A549 (cell line): Measurements from ENCODE around the gene ESPNL. TPM values are rescaled to one million over a fixed set of nuclear protein-coding genes. Genes with fewer than 3 reads are reported as not detected.

Experiments used
- ATAC-seq, 2 experiments: fragments of 200-7000 bp in 1 of 2; fragments of >200 bp in 1 of 2; cut with Nextera tagmentation in 1 of 2; cut with Tn5 transposase in 1 of 2; 3 replicates each; pipeline versions ENCODE4 v1.8.0 to v1.9.1; 2018 to 2020; ENCODE audit warnings: mild to moderate bottlenecking in 1 of 2, moderate library complexity in 1 of 2
- CTCF ChIA-PET: fragments of 300-600 bp; sonication (Branson Sonifier 250); formaldehyde crosslinking; extraction: SDS; loops from one replicate; lab custom pipeline; 2021; ENCODE audit warnings: antibody characterized with exemption, inconsistent platforms; lab: Yijun Ruan, JAX
- POLR2A ChIA-PET: fragments of 350-600 bp; formaldehyde crosslinking; extraction: SDS; loops from one replicate; lab custom pipeline; 2021; ENCODE audit warnings: antibody characterized with exemption, inconsistent platforms; lab: Yijun Ruan, JAX
- DNase-seq, 2 experiments: peaks; one replicate each; pipeline versions ENCODE4 v3.0.0 to v3.0.0-alpha.2; 2011 to 2016; ENCODE audit warnings: low read depth in 1 of 2, low spot score in 1 of 2
- FAIRE-seq: peaks from 2 replicates; lab custom pipeline; 2011; peaks lifted over from hg19 to GRCh38; lab: Jason Lieb, UNC
- H3K27ac ChIP-seq, 2 experiments: fragments of >200 bp; sonication (Bioruptor Twin); formaldehyde crosslinking; 3 replicates each; pipeline ENCODE4 v1.5.1; 2016 to 2017
- H3K4me1 ChIP-seq: fragments of >200 bp; sonication (Bioruptor Twin); formaldehyde crosslinking; 3 replicates; pipeline ENCODE4 v1.6.1; 2016
- H3K4me2 ChIP-seq: fragments of >200 bp; sonication (Bioruptor Twin); formaldehyde crosslinking; 3 replicates; pipeline ENCODE4 v1.6.1; 2016
- H3K4me3 ChIP-seq: fragments of >200 bp; sonication (Bioruptor Twin); formaldehyde crosslinking; 3 replicates; pipeline ENCODE4 v1.5.1; 2016
- H3K9me3 ChIP-seq: fragments of >200 bp; sonication (Bioruptor Twin); formaldehyde crosslinking; 3 replicates; pipeline ENCODE4 v1.6.1; 2016
- CBX2 ChIP-seq: fragments of 200-600 bp; sonication (generic); IDR thresholded peaks from 2 replicates; pipeline ENCODE4 v1.6.1; 2016; ENCODE audit warnings: low read depth, mild to moderate bottlenecking, borderline replicate concordance
- CBX8 ChIP-seq: fragments of 200-600 bp; sonication (generic); IDR thresholded peaks from 2 replicates; pipeline ENCODE4 v1.6.1; 2016
- CHD4 ChIP-seq: fragments of 200-600 bp; sonication (generic); IDR thresholded peaks from 2 replicates; pipeline ENCODE4 v1.6.1; 2016; ENCODE audit warnings: antibody characterized with exemption, mild to moderate bottlenecking, borderline replicate concordance
- E2F6 ChIP-seq: IDR thresholded peaks from 2 replicates; pipeline ENCODE4 v1.6.1; 2012; ENCODE audit warnings: low read depth, borderline replicate concordance
- EP300 ChIP-seq, 2 experiments: fragments of >200 bp; sonication (Bioruptor Twin); formaldehyde crosslinking; IDR thresholded peaks; 2 replicates in 1 of 2; 3 replicates in 1 of 2; pipeline ENCODE4 v1.6.1; 2016 to 2017
- ESRRA ChIP-seq: fragments of 150-350 bp; IDR thresholded peaks from 2 replicates; pipeline ENCODE4 v1.6.1; 2014; ENCODE audit warnings: mild to moderate bottlenecking, low read length, borderline replicate concordance
- FOSB ChIP-seq: fragments of 250-450 bp; sonication (Bioruptor Pico); IDR thresholded peaks from 2 replicates; pipeline ENCODE4 v1.5.0; 2020; ENCODE audit warnings: mild to moderate bottlenecking, moderate library complexity
- FOSL2 ChIP-seq, 2 experiments: fragments of 450-650 bp in 1 of 2; fragments of >200 bp in 1 of 2; sonication (Bioruptor Twin) in 1 of 2; formaldehyde crosslinking; IDR thresholded peaks; 2 replicates each; pipeline versions ENCODE4 v1.5.0 to v1.6.1; 2016 to 2020; ENCODE audit warnings: mild to moderate bottlenecking in 1 of 2, moderate library complexity in 1 of 2
- HDAC2 ChIP-seq: fragments of 200-600 bp; sonication (generic); IDR thresholded peaks from 2 replicates; pipeline ENCODE4 v1.6.1; 2016
- KDM5A ChIP-seq: fragments of 200-600 bp; sonication (generic); IDR thresholded peaks from 2 replicates; pipeline ENCODE4 v1.6.1; 2016; ENCODE audit warnings: antibody characterized with exemption, mild to moderate bottlenecking
- MAZ ChIP-seq: fragments of 150-350 bp; IDR thresholded peaks from 2 replicates; pipeline ENCODE4 v1.6.1; 2014; ENCODE audit warnings: antibody characterized with exemption, low read depth, low read length, borderline replicate concordance
- MYC ChIP-seq: IDR thresholded peaks from 2 replicates; pipeline ENCODE4 v1.6.1; 2012; ENCODE audit warnings: mild to moderate bottlenecking, inconsistent platforms, low read length, improper control_type of control experiment, borderline replicate concordance
- NFE2L2 ChIP-seq: fragments of 150-350 bp; conservative IDR thresholded peaks from 2 replicates; pipeline ENCODE4 v1.6.1; 2014; ENCODE audit warnings: low read length
- NR3C1 ChIP-seq: fragments of >200 bp; sonication (Bioruptor Twin); formaldehyde crosslinking; IDR thresholded peaks from 3 replicates; pipeline ENCODE4 v1.6.1; 2017
- PBX3 ChIP-seq: IDR thresholded peaks from 2 replicates; pipeline ENCODE4 v1.6.1; 2012
- REST ChIP-seq: fragments of 200-600 bp; sonication (generic); IDR thresholded peaks from 2 replicates; pipeline ENCODE4 v1.6.1; 2016; ENCODE audit warnings: antibody characterized with exemption, mild to moderate bottlenecking, moderate library complexity
- TFCP2L1 ChIP-seq: fragments of 250-450 bp; sonication (Bioruptor Pico); IDR thresholded peaks from 2 replicates; pipeline ENCODE4 v1.5.0; 2021; ENCODE audit warnings: mild to moderate bottlenecking
- ZSCAN20 ChIP-seq: fragments of 250-450 bp; sonication (Bioruptor Pico); IDR thresholded peaks from 2 replicates; pipeline ENCODE4 v1.8.0; 2022; ENCODE audit warnings: mild to moderate bottlenecking, moderate library complexity
- WGBS: methylation state at CpG from one replicate; pipeline ENCODE4 v1.1.6; 2017; ENCODE audit errors: missing lambda C conversion rate; 5-methylcytosine and 5-hydroxymethylcytosine counted together
- polyA plus RNA-seq, 4 experiments: library from polyadenylated mRNA; depleted of rRNA in 3 of 4; stranded (reverse); fragments of >200 nt; fragmentation: RNase III in 1 of 4; extraction: RNeasy Plus Mini Kit Qiagen cat#74134 plus additional on column Dnase treatment in 1 of 4; gene quantifications; 2 replicates in 3 of 4; 3 replicates in 1 of 4; pipeline ENCODE4 v1.2.3, GENCODE V29; 2011 to 2017

ESPNL gene
- polyA plus RNA-seq, 2 of the 4 experiments (the other 2 are of a cell fraction): 0.04 to 0.22 TPM

- no peak overlapping the region for H3K27ac ChIP-seq
- TF ChIP-seq PBX3 (no peak), ZSCAN20 (CRISPR knock-in tag) (no peak), MAZ (no peak), MYC (no peak), E2F6 (no peak), KDM5A (no peak), FOSL2 (IDR thresholded peaks at IDR 0.05) (no peak), FOSL2 (CRISPR knock-in tag; IDR thresholded peaks at IDR 0.05) (no peak), FOSB (CRISPR knock-in tag) (no peak), CHD4 (no peak), EP300 (IDR thresholded peaks at IDR 0.05) (no peak)
- H3K9me3 ChIP-seq: no peaks in the 10 kb centered on the region
- H3K4me2 ChIP-seq: no peak overlapping the region
- CTCF ChIA-PET: interaction anchor here (1.3 to 1.6 kb wide), 2 partner anchors 54 to 276 kb away, joined by 3 to 4 read pairs; no protein-coding TSS in a partner anchor
- 79% methylated on average over 11 of the region's 11 CpGs for WGBS
- H3K4me1 ChIP-seq: peaks cover 20% of the 10 kb centered on the region; the same call in 2 of the 3 replicates
- DNase-seq (no peak), ATAC-seq (no peak), FAIRE-seq (no peak)
- POLR2A ChIA-PET: no interaction called here
- H3K4me3 ChIP-seq: no peak overlapping the region
Observed at GRCh38 chr2:238134393-238134785, 34.2 kb downstream of the ESPNL start.

GRCh38 chr2:238135601-238136150 lies 35.5 kb downstream of the ESPNL start:
- no peak for FAIRE-seq
- CTCF ChIA-PET: interaction anchor here (0.6 to 1.3 kb wide), 3 partner anchors 9 to 277 kb away, joined by 3 to 5 read pairs (median 3); no protein-coding TSS in a partner anchor
- no peak overlapping the region for H3K4me3 ChIP-seq
- TF ChIP-seq REST (no peak), CBX2 (no peak), HDAC2 (no peak), NFE2L2 (no peak), CBX8 (no peak), TFCP2L1 (CRISPR knock-in tag) (no peak), NR3C1 (no peak), ESRRA (no peak)
- DNase-seq: no peak
- no peak overlapping the region for H3K27ac ChIP-seq
- no peaks in the 10 kb centered on the region for H3K9me3 ChIP-seq
- peaks cover 20% of the 10 kb centered on the region; the same call in 2 of the 3 replicates for H3K4me1 ChIP-seq
- POLR2A ChIA-PET: no interaction called here
- ATAC-seq: no peak
- WGBS: 80% methylated on average over 15 of the region's 15 CpGs
- H3K4me2 ChIP-seq: no peak overlapping the region
